PC-9 (cell line): Measurements from ENCODE around the gene IRF2.

ENCODE experiments used
- CTCF ChIP-seq: fragments of 200-600 bp; sonication (generic); conservative IDR thresholded peaks from 2 replicates; pipeline ENCODE4 v1.6.1; 2017; ENCODE audit warnings: mixed run types, antibody characterized with exemption, mild to moderate bottlenecking, moderate library complexity
- EZH2 ChIP-seq: fragments of 200-600 bp; sonication (generic); IDR thresholded peaks from 2 replicates; pipeline ENCODE4 v1.8.0; 2017; ENCODE audit warnings: antibody characterized with exemption, low read depth

- TF ChIP-seq CTCF (no peak), EZH2 (no peak)
Observed at GRCh38 chr4:184437565-184438265, 36.6 kb downstream of the IRF2 start.
